Measurements from ENCODE around the gene ZNF581.

DNA sequence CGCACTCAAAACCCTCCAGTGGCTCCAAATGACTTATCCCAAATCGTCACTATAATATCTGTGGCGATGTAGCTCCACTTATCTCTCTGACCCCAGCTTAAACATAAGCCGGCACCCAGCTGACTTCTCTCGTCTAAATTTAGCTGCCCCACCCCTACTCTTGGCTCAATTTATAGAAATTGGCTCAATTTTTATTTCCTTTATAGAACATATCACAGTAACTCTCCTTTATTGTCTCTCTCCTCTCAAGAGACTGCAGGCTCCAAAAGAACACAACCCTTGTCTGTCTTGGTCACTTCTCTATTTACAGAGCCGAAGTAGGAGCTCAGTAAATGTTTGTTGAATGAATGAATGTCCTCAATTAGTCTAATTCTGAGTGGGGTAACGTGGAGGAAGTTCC is 19.9 kb upstream of the ZNF581 start:
- TF ChIP-seq, protein P1, sequence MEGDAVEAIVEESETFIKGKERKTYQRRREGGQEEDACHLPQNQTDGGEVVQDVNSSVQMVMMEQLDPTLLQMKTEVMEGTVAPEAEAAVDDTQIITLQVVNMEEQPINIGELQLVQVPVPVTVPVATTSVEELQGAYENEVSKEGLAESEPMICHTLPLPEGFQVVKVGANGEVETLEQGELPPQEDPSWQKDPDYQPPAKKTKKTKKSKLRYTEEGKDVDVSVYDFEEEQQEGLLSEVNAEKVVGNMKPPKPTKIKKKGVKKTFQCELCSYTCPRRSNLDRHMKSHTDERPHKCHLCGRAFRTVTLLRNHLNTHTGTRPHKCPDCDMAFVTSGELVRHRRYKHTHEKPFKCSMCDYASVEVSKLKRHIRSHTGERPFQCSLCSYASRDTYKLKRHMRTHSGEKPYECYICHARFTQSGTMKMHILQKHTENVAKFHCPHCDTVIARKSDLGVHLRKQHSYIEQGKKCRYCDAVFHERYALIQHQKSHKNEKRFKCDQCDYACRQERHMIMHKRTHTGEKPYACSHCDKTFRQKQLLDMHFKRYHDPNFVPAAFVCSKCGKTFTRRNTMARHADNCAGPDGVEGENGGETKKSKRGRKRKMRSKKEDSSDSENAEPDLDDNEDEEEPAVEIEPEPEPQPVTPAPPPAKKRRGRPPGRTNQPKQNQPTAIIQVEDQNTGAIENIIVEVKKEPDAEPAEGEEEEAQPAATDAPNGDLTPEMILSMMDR (IDR thresholded peaks at IDR 0.05), result no peak
- TF ChIP-seq POLR2AphosphoS5 (IDR thresholded peaks at IDR 0.05) (no peak), POLR2A (IDR thresholded peaks at IDR 0.05) (no peak), EP300 (IDR thresholded peaks at IDR 0.05) (no peak)

All from gastroesophageal sphincter (tissue), 3 donors.